Gastroesophageal sphincter (tissue), 3 donors: ENCODE data around the gene ZCCHC24.
A peak's percentile ranks its signal among the peaks of the same experiment; 100 is the strongest.

Experiments
- CTCF ChIP-seq, 4 experiments: fragments of 200-600 bp in 2 of 4; fragments of 450-650 bp in 2 of 4; sonication (generic) in 1 of 4; IDR thresholded peaks; one replicate each; pipeline ENCODE4 v1.5.1; 2017 to 2019; ENCODE audit warnings: antibody characterized with exemption in 4 of 4, mild to moderate bottlenecking in 2 of 4, moderate library complexity in 2 of 4
- POLR2AphosphoS5 ChIP-seq: sonication (generic); formaldehyde crosslinking; IDR thresholded peaks from one replicate; pipeline ENCODE4 v1.6.1; 2017; ENCODE audit warnings: antibody characterized with exemption

GRCh38 chr10:79420974-79421688 is 24.3 kb downstream of the ZCCHC24 start:
- TF ChIP-seq POLR2AphosphoS5 (peak; percentile 27), CTCF (IDR thresholded peaks at IDR 0.05) (no peak)
